ENCODE results near the gene ADARB1.
"Not testable (repeated sequence)": the region's sequence is repeated elsewhere in the genome, so short reads cannot be mapped to it uniquely, and the experiment has no call there.

DNA sequence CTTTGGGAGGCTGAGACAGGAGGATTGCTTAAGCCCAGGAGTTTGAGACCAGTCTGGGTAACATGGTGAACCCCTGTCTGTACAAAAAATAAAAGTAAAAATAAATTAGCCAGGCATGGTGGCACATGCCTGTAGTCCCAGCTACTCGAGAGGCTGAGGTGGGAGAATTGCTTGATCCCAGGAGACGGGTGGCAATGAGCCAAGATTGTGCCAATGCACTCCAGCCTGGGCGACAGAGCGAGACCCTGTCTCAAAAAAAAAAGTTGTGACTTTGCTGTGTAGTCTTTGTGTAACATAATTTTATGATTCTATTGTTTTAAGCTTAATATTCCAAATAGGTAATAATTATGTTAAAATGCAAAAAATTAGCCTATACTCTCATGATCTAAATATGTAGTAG is 66.6 kb downstream of the ADARB1 start:
- TF ChIP-seq, protein P1, sequence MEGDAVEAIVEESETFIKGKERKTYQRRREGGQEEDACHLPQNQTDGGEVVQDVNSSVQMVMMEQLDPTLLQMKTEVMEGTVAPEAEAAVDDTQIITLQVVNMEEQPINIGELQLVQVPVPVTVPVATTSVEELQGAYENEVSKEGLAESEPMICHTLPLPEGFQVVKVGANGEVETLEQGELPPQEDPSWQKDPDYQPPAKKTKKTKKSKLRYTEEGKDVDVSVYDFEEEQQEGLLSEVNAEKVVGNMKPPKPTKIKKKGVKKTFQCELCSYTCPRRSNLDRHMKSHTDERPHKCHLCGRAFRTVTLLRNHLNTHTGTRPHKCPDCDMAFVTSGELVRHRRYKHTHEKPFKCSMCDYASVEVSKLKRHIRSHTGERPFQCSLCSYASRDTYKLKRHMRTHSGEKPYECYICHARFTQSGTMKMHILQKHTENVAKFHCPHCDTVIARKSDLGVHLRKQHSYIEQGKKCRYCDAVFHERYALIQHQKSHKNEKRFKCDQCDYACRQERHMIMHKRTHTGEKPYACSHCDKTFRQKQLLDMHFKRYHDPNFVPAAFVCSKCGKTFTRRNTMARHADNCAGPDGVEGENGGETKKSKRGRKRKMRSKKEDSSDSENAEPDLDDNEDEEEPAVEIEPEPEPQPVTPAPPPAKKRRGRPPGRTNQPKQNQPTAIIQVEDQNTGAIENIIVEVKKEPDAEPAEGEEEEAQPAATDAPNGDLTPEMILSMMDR (conservative IDR thresholded peaks at IDR 0.05; ENCODE audit: low read length), result not testable (repeated sequence)
- TF ChIP-seq EZH2phosphoT487 (IDR thresholded peaks at IDR 0.05; ENCODE audit: borderline replicate concordance, low read depth, low read length), result not testable (repeated sequence)

Measured in OCI-LY7 (cell line).